HG03280 (cell line): ENCODE measurements around the gene FSTL4.

Source experiments
- ATAC-seq: cut with Tn5 transposase; IDR thresholded peaks from one replicate; pipeline ENCODE4 v1.9.1; 2021; ENCODE audit warnings: mild to moderate bottlenecking, moderate library complexity; ENCODE audit not compliant: unreplicated experiment

FSTL4 gene

DNA sequence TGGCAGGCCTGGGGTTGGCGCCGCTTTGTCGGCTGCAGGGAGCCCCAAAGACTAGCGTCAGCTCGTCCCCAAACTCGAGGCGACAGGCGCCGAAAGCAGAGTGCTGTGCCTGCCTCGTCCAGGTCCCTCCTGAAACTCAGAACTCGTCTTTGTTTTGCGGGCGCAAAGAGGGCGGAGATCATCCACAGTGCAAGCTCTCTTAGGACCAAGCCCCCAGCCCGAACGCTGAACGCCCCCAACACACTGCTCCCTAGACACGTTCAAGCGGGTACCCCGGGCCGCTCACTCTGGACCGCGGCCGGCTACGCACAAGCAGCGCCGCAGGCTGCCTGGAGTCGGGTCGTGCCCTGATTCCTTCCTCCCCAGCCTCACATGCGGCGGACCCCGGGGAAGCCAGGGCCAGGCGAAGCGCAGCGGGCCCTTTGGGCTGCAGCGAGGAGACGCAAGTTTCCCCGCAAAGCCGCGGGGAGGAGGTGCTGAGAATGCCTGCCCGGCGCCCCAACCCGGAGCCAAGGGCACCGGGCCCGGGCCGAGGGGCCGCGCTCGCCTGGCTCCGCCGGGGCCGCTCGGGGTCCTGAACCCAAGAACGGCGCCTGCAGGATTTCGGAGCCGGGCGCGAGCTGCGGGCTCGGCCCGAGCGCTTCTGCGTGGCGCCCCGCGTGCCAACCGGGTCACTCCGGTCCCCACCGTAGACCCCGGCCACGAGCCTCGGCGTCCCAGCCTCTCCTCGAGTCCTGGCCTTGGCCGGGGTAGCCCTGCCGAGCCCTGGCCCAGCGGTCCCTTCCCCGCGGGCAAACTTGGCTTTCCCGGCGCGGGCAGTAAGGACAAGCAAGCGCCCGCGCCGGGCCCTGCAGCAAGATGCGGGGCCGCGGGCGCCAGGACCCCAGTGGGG, 738 bp downstream of the FSTL4 start:
- ATAC-seq, result no peak

DNA sequence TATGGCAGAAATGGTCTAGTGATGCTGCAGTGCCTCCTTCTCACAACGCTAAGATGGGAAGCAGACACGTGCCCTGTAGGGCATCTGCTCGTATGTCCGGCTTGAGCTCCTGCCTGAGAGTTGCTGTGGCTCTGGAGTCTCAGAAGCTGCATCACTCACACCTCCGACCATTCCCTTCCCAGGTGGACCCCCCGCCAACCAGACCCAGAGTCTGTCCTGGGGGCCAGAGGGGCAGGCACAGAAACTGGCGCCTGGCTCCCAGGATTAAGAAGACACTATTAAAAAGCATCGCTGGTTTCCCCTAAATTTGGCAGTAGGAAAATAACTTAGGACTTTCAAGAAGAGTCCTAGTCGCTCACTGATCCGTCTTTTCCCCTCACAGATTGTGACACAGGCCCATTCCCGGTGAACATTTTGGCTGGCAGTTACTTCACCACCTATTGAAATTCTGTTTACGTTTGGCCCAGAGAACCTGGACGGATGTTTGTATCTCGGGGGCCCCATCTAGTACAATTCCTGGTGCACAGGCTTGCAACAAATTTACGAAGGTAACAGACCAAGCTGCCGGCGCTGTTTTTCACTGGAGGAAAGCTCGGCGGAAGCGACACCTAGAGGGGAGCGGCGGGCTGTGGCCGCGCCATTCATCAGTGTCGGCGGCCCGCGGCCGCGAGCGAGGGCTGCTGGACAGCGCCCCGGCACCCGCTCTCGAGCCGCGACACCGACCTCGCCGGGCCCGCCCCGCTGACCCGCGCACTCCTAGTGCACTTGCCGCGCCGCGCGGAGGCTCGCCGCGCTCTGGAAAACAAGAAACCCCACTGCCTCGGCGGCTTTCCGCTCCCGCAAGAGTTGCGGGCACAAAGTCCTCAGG, 1.6 kb downstream of the FSTL4 start:
- no peak for ATAC-seq

DNA sequence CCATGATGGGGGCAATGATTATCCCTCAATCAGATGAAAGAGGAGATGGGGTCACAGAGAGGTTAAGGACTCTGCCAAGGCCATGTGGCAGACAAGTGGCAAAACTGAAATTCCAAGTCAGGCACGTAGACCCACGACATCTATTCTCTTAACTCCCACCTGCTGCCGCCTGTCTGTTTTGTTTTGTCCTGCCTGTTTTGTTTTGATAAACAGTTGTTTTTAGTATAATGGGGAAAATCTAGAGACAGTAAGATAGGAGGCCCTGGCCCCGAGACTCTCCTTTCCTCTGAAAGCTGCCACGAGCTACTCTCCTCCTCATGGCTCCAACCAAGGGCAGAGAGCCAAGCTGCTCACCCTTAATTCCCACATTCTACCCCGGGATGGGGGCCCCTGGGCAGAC, 4.9 kb downstream of the FSTL4 start:
- no peak for ATAC-seq

DNA sequence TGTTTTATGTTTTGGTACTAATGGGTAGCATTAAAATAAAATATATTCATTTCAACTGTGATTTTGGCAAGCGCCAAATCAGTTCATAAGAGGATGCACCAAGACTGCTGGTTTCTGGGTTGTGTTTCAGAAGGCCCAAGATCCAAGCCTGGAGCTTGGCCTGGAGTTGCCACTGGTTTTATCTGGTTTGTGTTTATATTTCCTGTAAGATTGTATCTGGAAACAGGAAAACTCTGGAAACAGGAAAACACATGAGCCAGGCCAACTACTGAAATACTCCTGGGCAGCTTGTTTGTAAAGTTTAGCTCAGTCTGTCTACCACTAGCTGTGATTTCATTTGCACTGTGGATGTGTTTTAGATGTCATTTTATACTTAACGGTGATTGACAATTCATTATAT, 5.5 kb downstream of the FSTL4 start:
- ATAC-seq, result no peak

DNA sequence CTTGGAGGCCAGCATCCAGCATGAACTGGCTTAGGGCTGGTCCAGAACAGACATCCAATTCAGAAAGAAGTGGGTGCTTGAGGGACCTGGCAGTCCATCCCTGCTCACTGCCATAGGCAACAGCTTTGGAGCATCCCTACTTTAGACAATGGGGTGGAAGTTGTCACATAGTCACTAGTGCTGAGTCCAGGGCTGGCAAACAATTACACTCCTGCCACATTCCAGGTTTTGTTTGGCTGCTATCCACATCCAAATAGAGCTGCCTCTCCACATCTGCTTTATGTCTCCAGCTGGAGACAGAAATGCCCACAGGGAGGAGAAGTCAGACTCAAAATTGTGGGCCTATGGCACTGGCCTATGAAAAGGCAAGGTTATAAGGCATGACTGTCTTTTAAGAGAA, 7.0 kb downstream of the FSTL4 start:
- ATAC-seq, result no peak

DNA sequence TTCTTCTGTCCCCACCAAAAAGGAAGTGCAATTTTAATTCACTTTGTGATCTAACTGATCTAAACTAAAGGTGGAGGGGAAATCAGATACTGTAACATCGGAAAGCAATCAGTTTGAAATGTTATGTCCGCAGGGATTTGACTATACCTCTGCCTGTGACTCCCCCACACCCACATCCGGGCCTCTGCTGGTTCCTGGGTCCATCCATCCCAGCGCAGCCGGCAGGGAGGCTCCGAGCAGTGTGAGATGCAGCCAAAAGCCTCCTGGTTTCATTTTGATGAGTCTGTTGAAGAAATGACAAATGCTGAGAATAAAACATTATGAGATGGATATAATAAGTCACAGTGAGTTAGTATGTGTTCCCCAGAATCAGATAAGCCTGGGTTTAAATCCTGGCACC, 8.6 kb downstream of the FSTL4 start:
- no peak for ATAC-seq

DNA sequence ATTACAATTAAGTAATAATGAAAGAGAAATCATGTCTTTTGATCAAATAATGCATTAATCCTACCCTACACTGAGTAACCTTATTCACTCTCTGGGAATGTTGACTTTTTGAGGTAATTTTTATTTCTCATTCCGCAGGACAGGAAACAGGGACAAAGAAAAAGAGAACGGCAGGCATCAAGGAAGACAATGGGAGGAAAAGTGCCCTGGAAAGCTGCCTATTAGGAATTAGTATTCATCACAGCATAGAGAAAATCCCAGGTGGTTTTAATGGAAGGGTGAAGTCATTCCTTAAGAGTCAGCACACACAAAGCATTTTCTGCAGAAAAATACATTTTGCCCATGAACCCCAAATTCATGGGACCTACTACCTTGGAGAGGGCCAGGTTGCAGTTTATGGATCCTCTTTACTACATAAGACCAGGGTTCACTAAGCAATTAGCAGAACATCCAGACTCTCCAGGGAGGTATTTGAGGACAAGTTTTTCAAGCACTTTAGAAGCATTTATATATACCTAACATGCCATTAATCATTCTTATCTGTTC, 9.4 kb downstream of the FSTL4 start:
- ATAC-seq, result no peak

DNA sequence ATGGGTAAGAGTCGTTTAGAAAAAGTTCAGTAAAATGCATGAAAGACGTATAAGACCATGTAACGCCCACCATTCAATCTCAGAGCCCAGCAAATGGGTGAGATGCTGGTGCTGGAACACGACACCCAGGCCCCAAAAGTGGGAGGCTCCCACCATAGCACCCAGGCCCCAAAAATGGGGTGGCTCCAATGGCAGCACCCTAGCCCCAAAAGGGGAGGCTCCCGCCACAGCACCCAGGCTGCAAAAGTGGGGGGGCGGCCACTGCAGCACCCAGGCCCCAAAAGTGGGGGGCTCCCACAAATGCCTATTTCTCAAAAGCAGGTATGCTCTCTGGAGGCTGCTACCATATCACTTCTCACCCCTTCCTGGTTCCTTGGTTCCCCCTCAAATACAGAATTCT, 12.7 kb downstream of the FSTL4 start:
- no peak for ATAC-seq

DNA sequence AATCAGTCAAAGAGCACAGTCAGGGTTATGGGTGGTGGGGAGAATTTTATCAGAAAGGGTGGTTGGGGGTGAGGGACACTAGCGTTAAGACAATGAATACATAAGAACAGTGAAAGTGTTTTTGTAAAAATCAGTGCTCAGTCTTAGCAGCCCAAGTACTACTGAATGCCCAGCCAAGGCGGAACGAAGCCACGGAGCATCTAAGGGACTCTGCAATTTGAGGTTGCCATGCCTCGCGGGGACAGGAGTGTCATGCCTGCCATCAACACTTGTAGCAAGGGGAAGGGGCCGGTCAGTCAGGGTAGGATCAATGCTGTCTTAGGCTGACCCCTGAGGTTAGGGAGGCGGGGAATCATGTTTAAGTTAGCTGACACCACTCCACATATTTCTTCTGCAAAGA, 13.3 kb downstream of the FSTL4 start:
- no peak for ATAC-seq

DNA sequence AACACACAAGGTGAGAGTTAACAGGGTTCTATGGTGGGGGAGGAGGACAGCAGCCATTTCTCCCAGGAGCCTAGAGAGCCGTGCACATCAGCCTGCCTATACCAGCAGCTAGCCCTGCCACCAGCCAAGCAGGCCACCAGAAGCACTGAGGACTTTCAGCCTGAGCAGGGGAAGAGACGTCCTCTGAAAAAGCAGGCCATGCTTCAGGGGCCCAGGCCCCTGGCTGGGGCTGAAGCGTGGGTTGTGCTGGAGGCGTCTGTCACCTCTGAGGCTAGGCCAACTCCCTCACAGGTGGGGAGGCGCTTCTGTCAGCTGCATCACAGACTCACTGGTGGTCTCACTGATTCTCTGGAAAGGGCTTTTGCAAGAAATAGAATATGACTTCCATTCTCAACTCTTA, 16.3 kb downstream of the FSTL4 start:
- no peak for ATAC-seq

DNA sequence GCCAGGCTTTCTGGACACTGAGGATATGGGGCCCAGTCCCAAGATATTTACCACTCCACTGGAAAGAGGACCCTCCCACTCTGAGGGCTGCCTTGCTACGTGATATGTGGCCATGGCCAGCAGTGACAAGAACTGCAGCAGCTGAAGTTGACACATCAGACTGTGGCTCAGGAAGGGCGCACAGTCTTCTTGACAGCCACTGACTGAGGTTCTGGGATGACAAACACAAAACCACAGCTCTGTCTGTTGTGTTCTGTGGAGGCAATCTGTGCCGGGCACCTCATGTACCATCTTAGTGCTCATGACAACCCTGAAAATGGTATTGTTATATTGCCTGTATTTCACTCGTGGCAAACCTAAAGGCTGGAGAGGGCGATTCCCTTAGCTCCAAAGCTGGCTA, 16.9 kb downstream of the FSTL4 start:
- ATAC-seq, result no peak

DNA sequence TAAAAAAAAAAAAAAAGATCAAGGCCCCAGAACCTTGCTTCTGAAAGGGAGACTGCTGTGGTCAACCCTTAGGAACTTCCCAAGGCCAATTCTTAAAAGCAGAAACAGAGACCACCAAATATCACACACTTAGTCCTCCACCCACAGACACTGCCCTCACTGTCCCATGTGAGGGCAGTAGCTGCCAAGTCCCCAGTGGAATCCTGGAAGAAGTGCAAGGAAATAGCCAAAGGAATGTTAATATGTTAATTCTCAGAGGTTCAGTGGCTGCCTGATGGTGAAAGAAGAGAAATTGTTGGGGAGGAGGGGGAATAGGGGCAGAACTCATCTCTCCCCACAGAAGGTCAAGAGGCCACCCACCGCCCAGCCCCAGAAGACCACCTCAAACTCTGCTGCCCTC, 23.1 kb downstream of the FSTL4 start:
- no peak for ATAC-seq

DNA sequence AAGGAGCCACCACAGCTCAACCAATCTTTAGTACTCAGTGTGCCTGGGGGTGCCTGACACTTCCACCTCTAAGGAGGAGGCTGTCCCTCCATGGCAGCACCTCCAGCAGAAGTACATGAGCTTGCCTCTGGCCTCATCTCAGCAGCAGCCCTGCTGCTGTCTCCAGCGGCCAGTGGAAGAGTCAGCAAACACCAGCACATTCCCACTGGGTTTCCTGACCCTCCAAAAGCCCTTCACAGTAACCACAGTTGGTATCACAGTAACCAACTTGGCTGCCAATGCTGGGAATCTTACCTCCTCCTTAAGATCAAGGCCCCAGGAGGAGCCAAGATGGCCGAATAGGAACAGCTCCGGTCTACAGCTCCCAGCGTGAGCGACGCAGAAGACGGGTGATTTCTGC, 29.4 kb downstream of the FSTL4 start:
- no peak for ATAC-seq

DNA sequence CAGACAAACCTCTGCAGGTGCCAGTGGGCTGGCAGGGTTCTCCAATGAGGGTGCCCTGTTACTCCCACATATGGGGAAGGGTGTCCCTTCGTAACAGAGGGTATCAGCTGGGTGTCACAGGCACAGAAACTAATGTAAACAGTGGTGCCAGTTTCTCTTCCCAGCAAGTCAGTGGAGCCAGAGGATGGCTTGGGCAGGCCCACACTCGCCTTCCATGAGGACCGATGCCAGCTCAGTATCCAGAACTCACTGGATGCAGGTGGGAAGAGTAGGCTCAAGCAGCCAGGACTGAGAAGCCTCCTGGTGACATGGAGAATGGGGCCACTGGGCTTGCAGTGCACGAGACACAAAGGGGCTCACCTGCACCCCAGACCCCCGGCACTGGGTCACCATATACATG, 30.4 kb downstream of the FSTL4 start:
- no peak for ATAC-seq

DNA sequence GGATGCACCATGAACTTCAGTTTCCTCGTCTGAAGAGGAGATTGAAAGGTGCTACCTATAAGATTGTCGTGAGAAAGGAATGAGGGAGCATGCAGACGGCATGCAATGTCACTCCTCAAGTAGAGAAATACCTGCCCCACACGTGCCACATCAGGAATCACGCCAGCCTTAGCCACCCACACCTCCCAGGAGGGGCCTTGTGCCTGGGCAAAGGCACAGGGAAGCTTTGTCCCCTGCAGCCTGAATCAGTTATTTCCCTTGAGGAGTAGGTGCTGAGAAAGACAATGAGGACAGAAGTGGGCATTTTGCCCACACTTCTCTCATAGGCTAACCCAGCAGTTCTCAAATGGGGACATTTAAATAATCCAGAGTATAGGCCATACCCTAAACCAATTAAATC, 31.0 kb downstream of the FSTL4 start:
- no peak for ATAC-seq

DNA sequence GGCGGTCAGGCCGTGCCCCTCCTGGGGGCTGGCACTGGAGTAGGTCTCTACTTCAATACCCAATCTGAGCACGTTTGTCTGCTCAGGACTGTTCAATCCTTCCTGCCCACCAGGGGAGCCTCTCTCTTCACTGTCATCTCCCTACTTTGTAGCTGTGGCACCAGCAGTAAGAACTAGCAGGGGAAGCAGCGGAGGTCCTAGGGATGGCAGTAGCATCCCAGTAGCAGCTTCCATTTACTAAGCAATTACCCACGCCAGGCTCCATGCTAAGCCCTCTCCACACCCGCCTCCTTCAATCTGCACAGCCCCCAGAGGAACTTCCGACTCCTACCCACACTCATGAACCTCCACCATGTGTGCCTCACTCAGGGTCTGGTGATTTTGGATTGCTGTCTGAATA, 31.7 kb downstream of the FSTL4 start:
- no peak for ATAC-seq

DNA sequence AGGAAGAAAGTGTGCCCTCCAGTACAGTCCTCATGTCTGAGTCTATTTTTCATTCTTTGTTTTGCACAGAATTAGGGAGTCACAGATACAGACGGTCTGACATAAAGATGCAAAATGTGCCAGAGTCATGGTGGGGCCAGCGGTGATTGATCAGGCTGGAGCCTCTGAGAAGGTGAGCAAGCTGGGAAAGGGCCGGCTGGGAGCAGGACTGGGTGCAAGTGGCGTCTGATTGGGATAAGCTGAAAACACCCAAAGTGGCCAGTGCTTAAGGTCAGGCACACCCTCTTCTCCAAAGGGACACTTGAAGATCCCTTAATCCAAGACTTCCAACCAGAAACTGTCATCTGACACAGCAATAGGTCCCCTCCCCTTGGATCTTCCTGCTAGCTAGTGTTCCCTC, 32.6 kb downstream of the FSTL4 start:
- no peak for ATAC-seq

DNA sequence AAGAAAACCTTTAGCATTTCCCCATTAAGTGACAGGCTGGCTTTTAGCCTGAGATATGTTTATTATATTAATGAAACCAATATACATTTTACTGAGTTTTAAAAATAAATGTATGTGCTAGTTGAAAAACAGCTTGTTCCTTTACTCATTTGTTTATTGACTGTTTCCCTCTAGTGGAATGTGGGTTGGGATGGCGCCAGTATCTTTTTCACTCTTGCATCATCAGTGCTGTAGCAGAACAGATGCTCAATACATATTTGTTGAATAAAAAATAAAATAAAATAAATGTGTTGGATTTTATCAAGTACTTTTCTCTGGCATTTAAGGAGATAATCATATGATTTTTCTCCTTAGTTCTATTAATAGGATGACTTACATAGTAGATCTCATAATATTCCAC, 43.0 kb downstream of the FSTL4 start:
- no peak for ATAC-seq

DNA sequence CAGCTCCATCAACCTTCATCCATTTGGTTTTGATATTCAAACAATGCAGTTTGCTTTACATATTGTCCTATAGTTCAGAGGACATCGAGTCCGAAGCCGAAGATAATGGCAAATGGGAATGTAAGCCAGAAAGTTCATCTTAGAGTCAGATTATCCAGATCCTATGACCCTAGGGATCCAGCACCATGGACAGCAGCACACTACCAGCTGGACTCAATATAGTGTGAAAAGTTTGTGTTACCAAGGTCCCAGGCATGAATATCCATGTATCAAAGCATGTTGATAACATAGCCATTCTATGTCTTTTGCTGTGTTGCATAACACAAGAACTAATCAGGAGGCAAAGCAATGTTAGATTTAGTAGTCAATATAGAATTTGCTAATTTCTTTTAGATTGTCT, 46.3 kb downstream of the FSTL4 start:
- ATAC-seq, result no peak

DNA sequence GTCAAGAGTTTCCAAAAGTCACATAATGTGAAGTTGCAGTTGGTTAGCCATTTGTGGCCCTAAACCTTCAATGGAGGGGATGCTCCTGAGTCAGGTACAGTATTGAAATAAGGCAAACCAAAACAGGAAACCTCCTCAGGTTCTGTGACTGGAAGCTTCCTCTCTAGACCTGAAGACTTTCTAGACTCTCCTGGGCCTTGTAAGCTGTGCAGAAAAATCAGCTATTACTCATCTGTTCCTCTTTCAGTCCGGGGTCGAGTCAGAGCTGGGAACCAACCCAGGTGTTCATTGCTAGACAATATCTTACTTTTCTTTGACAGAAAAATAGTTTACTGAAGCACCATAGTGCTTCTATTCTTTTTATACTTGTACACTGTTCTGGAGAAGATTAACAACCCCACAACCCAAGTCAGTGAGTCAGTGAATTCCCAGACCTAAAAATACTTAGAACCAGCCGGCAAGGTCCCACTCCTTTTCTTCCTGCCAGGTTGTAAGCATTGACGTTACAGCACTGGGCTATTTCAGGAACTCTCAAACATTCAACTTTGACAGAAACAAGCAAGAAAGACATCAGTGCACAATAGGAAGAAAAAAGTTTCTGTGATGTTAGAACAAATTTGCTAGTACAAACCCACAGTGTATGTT, 47.3 kb downstream of the FSTL4 start:
- no peak for ATAC-seq

DNA sequence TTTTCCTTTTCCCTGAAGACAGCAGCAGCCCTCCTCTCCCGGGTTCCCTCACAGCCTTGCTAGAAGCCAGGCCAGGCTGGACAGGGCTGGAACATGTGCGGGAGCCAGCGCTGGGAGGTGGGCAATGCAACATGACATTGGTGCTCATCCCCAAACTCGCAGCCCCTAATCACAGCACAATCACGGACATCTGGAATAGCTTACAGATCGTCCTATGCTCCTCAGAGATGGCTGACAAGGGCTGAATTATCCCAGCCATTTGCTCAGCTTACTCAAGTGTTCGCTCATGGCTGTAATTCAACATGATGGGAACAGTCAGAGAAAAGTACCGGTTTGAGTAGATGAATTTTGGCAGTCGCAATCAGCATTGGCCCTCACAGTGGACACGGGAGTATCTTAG, 49.8 kb downstream of the FSTL4 start:
- no peak for ATAC-seq
